CD4-positive, alpha-beta T cell treated with Interleukin-17A for 1 hour (primary cell): ENCODE results near the gene PRM3.

ENCODE experiments used
- DNase-seq: peaks from one replicate; pipeline ENCODE4 v3.0.0-alpha.2; 2020

The PRM3 gene

DNA sequence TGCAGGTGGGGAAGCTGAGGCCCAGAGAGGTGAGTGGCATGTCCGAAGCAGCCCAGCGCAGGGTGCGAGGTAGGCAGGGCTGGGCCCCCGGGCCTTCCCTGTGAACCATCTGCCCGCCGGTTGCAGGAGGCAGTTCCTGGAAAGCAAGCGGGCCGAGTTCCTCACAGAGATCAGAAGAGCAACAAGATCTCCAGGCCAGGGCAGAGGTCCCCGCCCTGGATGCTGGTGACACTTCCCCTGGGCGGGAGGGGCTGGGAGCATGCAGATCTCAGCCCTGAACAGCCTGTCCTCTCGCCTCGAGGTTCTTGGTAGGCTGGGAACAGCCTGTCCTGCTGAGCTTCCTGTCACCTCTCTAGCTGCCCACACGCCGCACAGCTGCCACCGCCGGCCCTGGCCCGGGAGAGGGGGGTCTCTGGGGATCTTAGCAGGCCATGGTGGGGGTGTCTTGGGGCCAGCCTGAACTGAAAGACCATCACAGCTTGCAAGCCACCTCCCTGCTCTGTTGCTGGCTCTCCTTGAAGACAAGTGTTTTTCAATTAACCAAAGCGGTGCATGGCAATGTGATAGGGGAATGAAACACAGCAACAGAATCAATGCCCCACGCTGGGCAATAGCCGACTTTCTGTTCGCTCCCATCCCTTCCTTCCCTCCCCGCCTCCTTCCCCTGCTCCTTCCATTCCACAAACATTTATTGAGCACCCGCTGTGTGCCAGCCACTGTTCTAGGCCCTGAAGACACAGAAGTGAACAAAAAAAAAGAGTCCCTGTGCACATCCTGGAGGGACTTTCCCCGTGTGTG is 49.1 kb downstream of the PRM3 start:
- peak; percentile 66 for DNase-seq
